Right atrium auricular region (tissue), 2 donors: ENCODE measurements around the gene ZNF536. TPM values are rescaled to one million over a fixed set of nuclear protein-coding genes. Genes with fewer than 3 reads are reported as not detected.
A peak's percentile ranks its signal among the peaks of the same experiment; 100 is the strongest.

Source experiments
- DNase-seq: peaks from one replicate; pipeline ENCODE4 v3.0.0-alpha.2; 2019; ENCODE audit warnings: low spot score
- H3K27ac ChIP-seq, 2 donors: fragments of 200-600 bp; sonication (generic); 1 replicate in 1 of 2; 2 replicates in 1 of 2; pipeline ENCODE4 v1.5.1; 2016 to 2019
- H3K27me3 ChIP-seq, 2 donors: fragments of 200-600 bp; sonication (generic); one replicate each; pipeline versions ENCODE4 v1.5.1 to v1.6.0; 2017 to 2019
- H3K36me3 ChIP-seq: fragments of 200-600 bp; sonication (generic); one replicate; pipeline ENCODE4 v1.5.1; 2016
- H3K4me1 ChIP-seq, 2 donors: fragments of 200-600 bp; sonication (generic); one replicate each; pipeline versions ENCODE4 v1.5.1 to v1.6.0; 2017 to 2019
- H3K4me3 ChIP-seq, 2 donors: fragments of 200-600 bp; sonication (generic); 1 replicate in 1 of 2; 2 replicates in 1 of 2; pipeline ENCODE4 v1.5.1; 2017 to 2019; ENCODE audit warnings: mild to moderate bottlenecking in 1 of 2, moderate library complexity in 1 of 2
- H3K9me3 ChIP-seq, 2 donors: fragments of 200-600 bp; sonication (generic); one replicate each; pipeline ENCODE4 v1.5.1; 2019
- CTCF ChIP-seq, 2 donors: fragments of 200-600 bp; sonication (generic); IDR thresholded peaks; one replicate each; pipeline ENCODE4 v1.5.1; 2019; ENCODE audit warnings: antibody characterized with exemption in 2 of 2
- total RNA-seq, 2 donors: library from RNA; depleted of rRNA; stranded (reverse); fragments of >200 nt; gene quantifications; one replicate each; pipeline ENCODE4 v1.1.0, GENCODE V29; 2016

Gene ZNF536
- total RNA-seq, 2 donors from 2014 or later, result 1.9 to 2.7 TPM

- DNase-seq, result no peak
- H3K4me1 ChIP-seq, result no peaks in the 10 kb centered on the region
- no peaks in the 10 kb centered on the region for H3K36me3 ChIP-seq
- H3K27me3 ChIP-seq, result no peaks in the 10 kb centered on the region
- no peak overlapping the region for H3K27ac ChIP-seq
- H3K9me3 ChIP-seq, result no peaks in the 10 kb centered on the region
- no peak overlapping the region for H3K4me3 ChIP-seq
- TF ChIP-seq CTCF (IDR thresholded peaks at IDR 0.05), result no peak
Observed at GRCh38 chr19:30367421-30367820, 4.8 kb upstream of the ZNF536 start.

DNA sequence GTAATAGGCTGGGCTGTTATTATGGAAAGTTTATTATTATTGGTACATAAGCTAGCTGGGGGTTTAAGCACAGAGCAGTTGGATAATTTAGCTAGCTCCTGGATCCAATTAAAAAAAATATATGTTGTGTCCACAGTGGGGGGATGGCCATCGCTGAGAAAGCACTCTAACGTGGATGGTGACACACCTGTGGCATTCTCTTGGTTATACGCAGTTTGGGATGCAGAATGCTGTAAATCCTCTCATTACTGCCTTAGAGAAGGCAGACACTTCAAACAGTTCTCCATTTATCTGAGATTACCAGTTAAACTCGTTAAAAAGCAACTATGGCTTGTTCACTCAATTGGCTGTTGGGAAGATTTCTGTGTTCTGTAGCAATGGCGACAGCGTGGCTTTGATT lies 2.4 kb upstream of the ZNF536 start:
- DNase-seq, result no peak
- H3K4me3 ChIP-seq, result no peak overlapping the region
- H3K27ac ChIP-seq, result no peak overlapping the region
- no peak for TF ChIP-seq CTCF (IDR thresholded peaks at IDR 0.05)
- H3K4me1 ChIP-seq, result peaks cover 0 to 5% of the 10 kb centered on the region in 2 donors
- peaks cover 0 to 6% of the 10 kb centered on the region in 2 donors for H3K27me3 ChIP-seq
- H3K9me3 ChIP-seq, result no peaks in the 10 kb centered on the region
- no peaks in the 10 kb centered on the region for H3K36me3 ChIP-seq

DNA sequence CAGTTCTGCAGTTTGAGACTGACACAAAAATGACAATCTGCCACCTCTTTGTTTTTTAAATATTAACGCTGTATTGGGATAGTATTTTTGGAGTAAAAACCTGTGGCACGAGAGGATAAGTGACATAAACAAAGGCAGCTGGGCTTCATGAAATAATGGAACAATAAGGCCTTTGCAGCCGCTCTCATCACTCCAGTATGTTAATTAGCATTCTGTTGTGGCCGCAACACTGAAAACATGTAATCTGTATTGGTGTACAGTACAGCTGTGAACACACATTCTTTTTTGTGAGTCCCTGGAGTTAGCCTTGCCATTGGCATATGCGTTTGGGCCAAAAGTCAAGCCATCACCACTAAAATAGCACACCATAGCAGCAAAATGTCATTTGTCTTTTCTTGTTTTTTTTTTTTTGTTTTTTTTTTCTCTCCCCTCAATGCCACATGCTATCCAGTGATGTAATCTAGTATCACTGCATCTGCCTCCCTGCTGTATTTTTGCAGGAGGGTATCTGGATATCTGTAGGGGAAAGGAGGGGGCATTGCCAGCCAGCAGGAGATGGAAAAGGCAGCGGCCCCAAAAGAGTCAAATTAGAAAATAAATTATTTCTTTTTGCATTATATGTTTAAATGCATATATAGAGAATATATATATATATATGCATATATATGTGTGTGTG lies 885 bp upstream of the ZNF536 start:
- Histone ChIP-seq H3K27me3 (peaks cover 0 to 6% of the 10 kb centered on the region in 2 donors), H3K27ac (no peak overlapping the region), H3K4me3 (no peak overlapping the region), H3K9me3 (no peaks in the 10 kb centered on the region), H3K36me3 (no peaks in the 10 kb centered on the region), H3K4me1 (peaks cover 0 to 5% of the 10 kb centered on the region in 2 donors)
- no peak for TF ChIP-seq CTCF (IDR thresholded peaks at IDR 0.05)
- no peak for DNase-seq

GRCh38 chr19:30373593-30373992 lies 1.4 kb downstream of the ZNF536 start:
- Histone ChIP-seq H3K4me1 (peaks cover 0 to 5% of the 10 kb centered on the region in 2 donors), H3K9me3 (no peaks in the 10 kb centered on the region), H3K36me3 (no peaks in the 10 kb centered on the region), H3K27ac (no peak overlapping the region), H3K27me3 (peaks cover 0 to 6% of the 10 kb centered on the region in 2 donors), H3K4me3 (no peak overlapping the region)
- TF ChIP-seq CTCF (IDR thresholded peaks at IDR 0.05), result no peak
- DNase-seq, result no peak

DNA sequence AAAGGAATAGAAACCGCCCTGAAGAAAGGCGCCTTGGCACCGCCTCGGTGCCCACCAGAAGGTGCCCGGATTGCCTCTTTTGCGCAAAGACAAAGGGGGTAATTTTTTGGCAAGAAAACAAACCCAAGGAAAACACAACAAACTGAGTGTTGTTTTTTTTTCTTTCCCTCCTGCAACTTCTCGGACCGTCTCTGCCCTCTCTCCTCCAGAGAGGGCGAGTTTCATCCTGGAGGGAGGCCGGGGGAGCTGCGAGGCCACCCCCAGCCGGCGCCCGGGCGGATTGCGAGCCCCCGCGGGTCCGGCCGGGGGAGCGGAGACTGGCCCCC lies 2.3 kb downstream of the ZNF536 start:
- H3K27me3 ChIP-seq, result peaks cover 0 to 6% of the 10 kb centered on the region in 2 donors
- TF ChIP-seq CTCF (IDR thresholded peaks at IDR 0.05), result no peak
- no peak for DNase-seq
- H3K4me1 ChIP-seq, result peaks cover 0 to 5% of the 10 kb centered on the region in 2 donors
- no peak overlapping the region for H3K27ac ChIP-seq
- no peaks in the 10 kb centered on the region for H3K36me3 ChIP-seq
- H3K9me3 ChIP-seq, result no peaks in the 10 kb centered on the region
- peak overlapping the region in 1 of 2 donors; percentile 31 for H3K4me3 ChIP-seq
